Neuron (in vitro differentiated cells): ENCODE measurements around the gene TUBGCP6.
A peak's percentile ranks its signal among the peaks of the same experiment; 100 is the strongest.
"Not testable (repeated sequence)": the region's sequence is repeated elsewhere in the genome, so short reads cannot be mapped to it uniquely, and the experiment has no call there.

ENCODE experiments used
- H2AFZ ChIP-seq: one replicate; pipeline ENCODE4 v1.6.1; 2013; ENCODE audit warnings: low read depth, mild to moderate bottlenecking, inconsistent platforms, low read length, moderate library complexity
- H3K27me3 ChIP-seq: one replicate; pipeline ENCODE4 v1.6.1; 2013; ENCODE audit warnings: low read length; ENCODE audit not compliant: insufficient read depth
- H3K36me3 ChIP-seq: one replicate; pipeline ENCODE4 v1.6.1; 2013; ENCODE audit warnings: low read length; ENCODE audit not compliant: insufficient read depth
- H3K4me1 ChIP-seq: one replicate; pipeline ENCODE4 v1.6.1; 2013; ENCODE audit warnings: low read length; ENCODE audit not compliant: insufficient read depth
- H3K4me3 ChIP-seq: 2 replicates; pipeline ENCODE4 v1.5.1; 2013; ENCODE audit warnings: mild to moderate bottlenecking, low read length, moderate library complexity
- H3K9me3 ChIP-seq: one replicate; pipeline ENCODE4 v1.6.1; 2013; ENCODE audit warnings: low read length

TUBGCP6 gene

GRCh38 chr22:50171319-50171964, 73.4 kb downstream of the TUBGCP6 start:
- no peak overlapping the region for H2AFZ ChIP-seq
- no peaks in the 10 kb centered on the region for H3K36me3 ChIP-seq
- H3K27me3 ChIP-seq = peaks cover 35% of the 10 kb centered on the region
- no peaks in the 10 kb centered on the region for H3K9me3 ChIP-seq
- peak overlapping the region; percentile 54 for H3K4me3 ChIP-seq
- H3K4me1 ChIP-seq = peaks cover 6% of the 10 kb centered on the region

DNA sequence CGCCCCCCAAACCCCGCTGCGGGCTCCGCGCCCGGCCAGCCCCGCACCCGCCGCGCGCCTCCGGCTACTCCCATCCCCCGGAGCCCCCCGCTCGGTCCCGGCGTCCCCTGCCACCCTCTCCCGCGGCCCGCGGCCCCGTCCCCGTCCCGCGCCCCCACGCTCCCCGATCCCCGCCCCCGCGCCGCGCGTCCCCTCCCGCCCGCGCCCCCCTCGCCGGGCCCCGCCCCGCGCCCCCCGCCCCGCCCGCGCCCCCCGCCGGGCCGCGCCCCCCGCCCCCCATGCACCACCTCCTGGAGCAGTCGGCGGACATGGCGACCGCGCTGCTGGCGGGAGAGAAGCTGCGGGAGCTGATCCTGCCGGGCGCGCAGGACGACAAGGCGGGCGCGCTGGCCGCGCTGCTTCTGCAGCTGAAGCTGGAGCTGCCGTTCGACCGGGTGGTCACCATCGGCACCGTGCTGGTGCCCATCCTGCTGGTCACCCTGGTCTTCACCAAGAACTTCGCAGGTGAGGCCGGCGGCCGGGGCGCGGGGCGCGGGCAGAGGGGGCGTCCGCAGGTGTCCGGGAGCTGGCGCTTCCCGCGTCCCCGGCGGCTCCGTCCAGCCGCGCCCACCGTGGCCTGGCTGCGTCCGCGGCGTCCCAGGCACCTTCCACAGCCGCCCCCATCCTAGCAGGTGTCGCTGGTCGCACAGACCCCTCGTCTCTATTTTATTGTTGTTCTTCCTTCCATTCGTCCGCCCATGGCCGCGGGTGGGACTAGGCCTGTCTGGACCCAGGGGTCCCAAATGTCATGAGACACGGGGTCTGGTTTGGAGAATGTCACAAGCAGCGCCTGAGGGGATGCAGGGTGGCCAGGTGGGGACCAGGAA, 74.1 kb downstream of the TUBGCP6 start, which contains the start of gene PANX2:
TSS of gene PANX2 (plus strand) at position 279 of the 866 bp plus-strand sequence. CDS start at position 279, 0 bp downstream.
- H3K27me3 ChIP-seq = peaks cover 35% of the 10 kb centered on the region
- H2AFZ ChIP-seq = no peak within 1 kb of the TSS
- peaks cover 6% of the 10 kb centered on the region for H3K4me1 ChIP-seq
- H3K9me3 ChIP-seq = peaks cover under 1% of the 10 kb centered on the region
- H3K4me3 ChIP-seq = peak within 1 kb of the TSS; percentile 54
- H3K36me3 ChIP-seq = no peaks in the 10 kb centered on the region

GRCh38 chr22:50169774-50170341, 75.0 kb downstream of the TUBGCP6 start:
- Histone ChIP-seq H3K9me3 (peaks cover 2% of the 10 kb centered on the region), H3K4me3 (peak overlapping the region; percentile 43), H3K4me1 (peaks cover 6% of the 10 kb centered on the region), H3K36me3 (no peaks in the 10 kb centered on the region), H2AFZ (no peak overlapping the region), H3K27me3 (peaks cover 38% of the 10 kb centered on the region)

GRCh38 chr22:50169181-50169759, 75.6 kb downstream of the TUBGCP6 start:
- no peak overlapping the region for H3K4me3 ChIP-seq

DNA sequence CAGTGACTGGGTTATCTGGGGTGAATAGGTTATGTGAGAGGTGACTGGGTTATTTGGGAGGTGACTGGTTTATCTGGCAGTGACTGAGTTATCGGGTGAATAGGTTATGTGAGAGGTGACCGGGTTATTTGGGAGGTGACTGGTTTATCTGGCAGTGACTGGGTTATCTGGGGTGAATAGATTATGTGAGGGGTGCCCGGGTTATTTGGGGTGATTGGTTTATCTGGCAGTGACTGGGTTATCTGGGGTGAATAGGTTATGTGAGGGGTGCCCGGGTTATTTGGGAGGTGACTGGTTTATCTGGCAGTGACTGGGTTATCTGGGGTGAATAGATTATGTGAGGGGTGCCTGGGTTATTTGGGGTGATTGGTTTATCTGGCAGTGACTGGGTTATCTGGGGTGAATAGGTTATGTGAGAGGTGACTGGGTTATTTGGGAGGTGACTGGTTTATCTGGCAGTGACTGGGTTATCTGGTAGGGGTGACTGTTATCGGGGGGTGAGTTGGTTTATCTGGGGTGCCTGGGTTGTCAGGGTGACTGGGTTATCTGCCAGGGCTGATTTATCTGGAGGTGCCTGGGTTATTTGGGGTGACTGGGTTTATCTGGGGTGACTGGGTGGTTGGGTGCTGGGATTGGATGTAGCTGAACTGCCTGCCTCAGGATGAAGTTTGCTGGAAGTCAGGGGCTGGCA, 76.2 kb downstream of the TUBGCP6 start:
- not testable (repeated sequence) for H2AFZ ChIP-seq, H3K9me3 ChIP-seq, H3K4me3 ChIP-seq, H3K4me1 ChIP-seq, H3K36me3 ChIP-seq
- peaks cover 37% of the 10 kb centered on the region for H3K27me3 ChIP-seq

More at GRCh38 chr22:50169181-50169759, 75.6 kb downstream of the TUBGCP6 start:
- H3K9me3 ChIP-seq = peaks cover 2% of the 10 kb centered on the region
- no peaks in the 10 kb centered on the region for H3K36me3 ChIP-seq
- peaks cover 6% of the 10 kb centered on the region for H3K4me1 ChIP-seq
- peaks cover 40% of the 10 kb centered on the region for H3K27me3 ChIP-seq
- H2AFZ ChIP-seq = no peak overlapping the region

DNA sequence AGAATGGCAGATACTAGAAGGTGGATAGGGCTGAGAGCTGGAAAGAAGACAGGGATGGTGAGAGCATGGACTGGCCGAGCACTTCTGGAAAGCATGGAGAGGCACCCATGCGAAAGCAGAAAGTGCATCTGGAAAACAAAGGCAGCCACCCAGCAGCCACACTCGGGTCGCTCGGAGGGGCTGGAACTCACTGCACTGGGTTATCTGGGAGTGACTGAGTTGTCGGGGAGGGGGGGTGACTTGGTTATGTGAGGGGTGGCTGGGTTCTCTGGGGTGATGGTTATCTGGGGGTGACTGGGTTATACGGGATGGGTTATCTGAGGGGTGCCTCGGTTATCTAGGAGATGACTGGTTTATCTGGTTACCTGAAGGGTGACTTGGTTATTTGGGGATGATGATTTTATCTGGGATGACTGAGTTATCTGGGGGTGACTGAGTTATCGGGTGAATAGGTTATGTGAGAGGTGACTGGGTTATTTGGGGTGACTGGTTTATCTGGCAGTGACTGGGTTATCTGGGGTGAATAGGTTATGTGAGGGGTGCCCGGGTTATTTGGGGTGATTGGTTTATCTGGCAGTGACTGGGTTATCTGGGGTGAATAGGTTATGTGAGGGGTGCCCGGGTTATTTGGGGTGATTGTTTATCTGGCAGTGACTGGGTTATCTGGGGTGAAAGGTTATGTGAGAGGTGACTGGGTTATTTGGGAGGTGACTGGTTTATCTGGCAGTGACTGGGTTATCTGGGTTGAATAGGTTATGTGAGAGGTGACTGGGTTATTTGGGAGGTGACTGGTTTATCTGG, 76.9 kb downstream of the TUBGCP6 start:
- peaks cover 34% of the 10 kb centered on the region for H3K27me3 ChIP-seq
- H3K4me3 ChIP-seq = no peak overlapping the region
- peaks cover 2% of the 10 kb centered on the region for H3K9me3 ChIP-seq
- H3K4me1 ChIP-seq = peaks cover 6% of the 10 kb centered on the region
- no peaks in the 10 kb centered on the region for H3K36me3 ChIP-seq
- no peak overlapping the region for H2AFZ ChIP-seq
